ENCODE measurements around the gene P4HTM.

DNA sequence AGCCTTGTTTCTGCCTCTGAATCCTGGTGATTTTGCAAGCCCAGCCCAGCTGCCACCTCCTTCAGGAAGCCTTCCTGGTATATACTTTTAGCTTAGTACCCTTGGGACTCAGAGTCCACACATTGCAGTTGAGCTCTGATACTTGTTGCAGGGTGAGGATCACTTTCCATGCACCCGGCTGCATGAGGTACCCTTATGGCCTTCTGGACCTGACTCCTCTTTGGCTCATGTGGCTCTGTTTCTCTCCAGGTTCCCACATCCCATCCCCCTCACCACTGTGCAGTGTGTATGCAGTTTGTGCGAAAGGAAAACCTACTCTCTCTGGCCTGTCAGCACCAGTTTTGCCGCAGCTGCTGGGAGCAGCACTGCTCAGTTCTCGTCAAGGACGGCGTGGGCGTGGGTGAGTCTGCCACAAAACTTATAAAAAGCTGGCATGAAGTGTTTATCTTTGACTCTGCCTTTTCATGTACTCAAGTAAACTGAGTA is 23.1 kb upstream of the P4HTM start:
- TF ChIP-seq POLR2A (IDR thresholded peaks at IDR 0.05; ENCODE audit: low read depth, low read length) (no peak), RCOR1 (IDR thresholded peaks at IDR 0.05; ENCODE audit: insufficient replicate concordance, low read length) (no peak), RAD21 (IDR thresholded peaks at IDR 0.05; ENCODE audit: low read length) (no peak), CEBPB (IDR thresholded peaks at IDR 0.05; ENCODE audit: low read depth, low read length) (no peak), FOS (IDR thresholded peaks at IDR 0.05; ENCODE audit: low read depth, low read length) (no peak), SMC3 (IDR thresholded peaks at IDR 0.05; ENCODE audit: low read depth, low read length) (no peak), BHLHE40 (IDR thresholded peaks at IDR 0.05; ENCODE audit: low read depth, low read length) (no peak), MXI1 (IDR thresholded peaks at IDR 0.05; ENCODE audit: borderline replicate concordance, low read depth, low read length) (no peak), MAFK (IDR thresholded peaks at IDR 0.05; ENCODE audit: low read depth, low read length) (no peak), MAZ (IDR thresholded peaks at IDR 0.05; ENCODE audit: borderline replicate concordance, low read depth, low read length) (no peak), RFX5 (IDR thresholded peaks at IDR 0.05; ENCODE audit: low read depth, low read length) (no peak), NFE2L2 (IDR thresholded peaks at IDR 0.05; ENCODE audit: low read depth, low read length) (no peak)
- TF ChIP-seq, protein P1, sequence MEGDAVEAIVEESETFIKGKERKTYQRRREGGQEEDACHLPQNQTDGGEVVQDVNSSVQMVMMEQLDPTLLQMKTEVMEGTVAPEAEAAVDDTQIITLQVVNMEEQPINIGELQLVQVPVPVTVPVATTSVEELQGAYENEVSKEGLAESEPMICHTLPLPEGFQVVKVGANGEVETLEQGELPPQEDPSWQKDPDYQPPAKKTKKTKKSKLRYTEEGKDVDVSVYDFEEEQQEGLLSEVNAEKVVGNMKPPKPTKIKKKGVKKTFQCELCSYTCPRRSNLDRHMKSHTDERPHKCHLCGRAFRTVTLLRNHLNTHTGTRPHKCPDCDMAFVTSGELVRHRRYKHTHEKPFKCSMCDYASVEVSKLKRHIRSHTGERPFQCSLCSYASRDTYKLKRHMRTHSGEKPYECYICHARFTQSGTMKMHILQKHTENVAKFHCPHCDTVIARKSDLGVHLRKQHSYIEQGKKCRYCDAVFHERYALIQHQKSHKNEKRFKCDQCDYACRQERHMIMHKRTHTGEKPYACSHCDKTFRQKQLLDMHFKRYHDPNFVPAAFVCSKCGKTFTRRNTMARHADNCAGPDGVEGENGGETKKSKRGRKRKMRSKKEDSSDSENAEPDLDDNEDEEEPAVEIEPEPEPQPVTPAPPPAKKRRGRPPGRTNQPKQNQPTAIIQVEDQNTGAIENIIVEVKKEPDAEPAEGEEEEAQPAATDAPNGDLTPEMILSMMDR (conservative IDR thresholded peaks at IDR 0.05; ENCODE audit: low read depth, low read length) = no peak
- TF ChIP-seq, protein P2, sequence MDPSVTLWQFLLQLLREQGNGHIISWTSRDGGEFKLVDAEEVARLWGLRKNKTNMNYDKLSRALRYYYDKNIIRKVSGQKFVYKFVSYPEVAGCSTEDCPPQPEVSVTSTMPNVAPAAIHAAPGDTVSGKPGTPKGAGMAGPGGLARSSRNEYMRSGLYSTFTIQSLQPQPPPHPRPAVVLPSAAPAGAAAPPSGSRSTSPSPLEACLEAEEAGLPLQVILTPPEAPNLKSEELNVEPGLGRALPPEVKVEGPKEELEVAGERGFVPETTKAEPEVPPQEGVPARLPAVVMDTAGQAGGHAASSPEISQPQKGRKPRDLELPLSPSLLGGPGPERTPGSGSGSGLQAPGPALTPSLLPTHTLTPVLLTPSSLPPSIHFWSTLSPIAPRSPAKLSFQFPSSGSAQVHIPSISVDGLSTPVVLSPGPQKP (IDR thresholded peaks at IDR 0.05; ENCODE audit: borderline replicate concordance, low read depth, low read length) = no peak

Measured in IMR-90 (cell line).